Measurements from ENCODE around the gene C3orf70.

Gene C3orf70

GRCh38 chr3:185151101-185151963 is 1.5 kb downstream of the C3orf70 start:
- H3K4me3 ChIP-seq (ENCODE audit: low read length in 2 of 2): peak overlapping the region; percentile 85 to 87
- H3K27me3 ChIP-seq (ENCODE audit: control insufficient read depth in 1 of 2, insufficient read depth in 2 of 2, low read length in 2 of 2): no peaks in the 10 kb centered on the region
- H3K9me3 ChIP-seq (ENCODE audit: control insufficient read depth in 2 of 2, low read length in 2 of 2): no peaks in the 10 kb centered on the region
- no peaks in the 10 kb centered on the region for H3K4me1 ChIP-seq (ENCODE audit: control insufficient read depth, insufficient read depth, low read length)
- H3K9ac ChIP-seq (ENCODE audit: low read length in 2 of 2): peak overlapping the region; percentile 37 to 83
- peak overlapping the region; percentile 77 for H3K27ac ChIP-seq (ENCODE audit: low read length)
- no peaks in the 10 kb centered on the region for H3K36me3 ChIP-seq (ENCODE audit: control insufficient read depth in 2 of 2, insufficient read depth in 2 of 2, low read length in 2 of 2)

DNA sequence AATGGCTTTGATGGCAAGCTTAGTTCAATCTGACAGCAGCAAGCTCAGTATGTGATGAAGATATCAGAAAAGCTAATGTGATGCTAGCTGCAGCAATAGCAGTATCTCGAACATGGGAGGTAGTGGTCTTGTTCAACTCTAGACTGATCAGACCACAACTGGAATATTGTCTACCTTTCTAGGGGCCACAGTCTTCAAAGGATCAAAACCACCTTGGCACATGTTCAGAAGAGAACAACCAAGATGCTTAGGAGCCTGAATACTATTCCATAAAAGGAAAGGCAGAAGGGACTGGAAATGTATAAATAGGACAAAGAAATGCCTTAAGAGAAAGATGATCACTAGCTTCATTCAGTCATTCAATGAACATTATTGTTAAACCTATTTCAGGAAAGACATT is 2.3 kb downstream of the C3orf70 start:
- H3K27ac ChIP-seq (ENCODE audit: low read length): peak overlapping the region; percentile 19
- peak overlapping the region; percentile 85 to 87 for H3K4me3 ChIP-seq (ENCODE audit: low read length in 2 of 2)
- H3K9me3 ChIP-seq (ENCODE audit: control insufficient read depth in 2 of 2, low read length in 2 of 2): no peaks in the 10 kb centered on the region
- H3K9ac ChIP-seq (ENCODE audit: low read length in 2 of 2): peak overlapping the region; percentile 37 to 83
- H3K4me1 ChIP-seq (ENCODE audit: control insufficient read depth, insufficient read depth, low read length): no peaks in the 10 kb centered on the region
- no peaks in the 10 kb centered on the region for H3K27me3 ChIP-seq (ENCODE audit: control insufficient read depth in 1 of 2, insufficient read depth in 2 of 2, low read length in 2 of 2)
- H3K36me3 ChIP-seq (ENCODE audit: control insufficient read depth in 2 of 2, insufficient read depth in 2 of 2, low read length in 2 of 2): no peaks in the 10 kb centered on the region

DNA sequence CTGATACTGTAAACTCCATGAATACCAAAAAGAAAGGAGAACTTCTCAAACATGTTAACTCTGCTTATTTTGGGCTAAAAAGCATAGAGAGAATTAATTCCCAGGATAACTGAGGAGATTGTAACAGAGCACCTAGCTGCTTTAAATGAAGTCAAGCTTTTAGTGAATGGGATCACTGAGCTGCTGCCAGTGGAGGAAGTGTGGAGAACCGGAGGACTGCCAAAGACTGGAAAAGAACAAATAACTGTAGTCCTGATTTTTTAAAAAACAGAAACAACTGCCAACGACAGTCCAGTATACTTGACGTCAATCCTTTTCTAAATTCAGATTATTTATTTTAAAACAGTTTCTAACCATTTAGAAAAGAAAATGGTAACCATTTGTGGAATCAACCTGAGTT is 3.3 kb downstream of the C3orf70 start:
- no peaks in the 10 kb centered on the region for H3K27me3 ChIP-seq (ENCODE audit: control insufficient read depth in 1 of 2, insufficient read depth in 2 of 2, low read length in 2 of 2)
- peak overlapping the region; percentile 16 to 20 for H3K4me3 ChIP-seq (ENCODE audit: low read length in 2 of 2)
- peak overlapping the region; percentile 19 for H3K27ac ChIP-seq (ENCODE audit: low read length)
- peak overlapping the region in 1 of 2 donors; percentile 83 for H3K9ac ChIP-seq (ENCODE audit: low read length in 2 of 2)
- H3K9me3 ChIP-seq (ENCODE audit: control insufficient read depth in 2 of 2, low read length in 2 of 2): no peaks in the 10 kb centered on the region
- no peaks in the 10 kb centered on the region for H3K4me1 ChIP-seq (ENCODE audit: control insufficient read depth, insufficient read depth, low read length)
- H3K36me3 ChIP-seq (ENCODE audit: control insufficient read depth in 2 of 2, insufficient read depth in 2 of 2, low read length in 2 of 2): no peaks in the 10 kb centered on the region

- no peaks in the 10 kb centered on the region for H3K36me3 ChIP-seq (ENCODE audit: control insufficient read depth in 2 of 2, insufficient read depth in 2 of 2, low read length in 2 of 2)
- no peaks in the 10 kb centered on the region for H3K9me3 ChIP-seq (ENCODE audit: control insufficient read depth in 2 of 2, low read length in 2 of 2)
- no peak overlapping the region for H3K9ac ChIP-seq (ENCODE audit: low read length in 2 of 2)
- no peak overlapping the region for H3K4me3 ChIP-seq (ENCODE audit: low read length in 2 of 2)
- H3K27ac ChIP-seq (ENCODE audit: low read length): no peak overlapping the region
- H3K4me1 ChIP-seq (ENCODE audit: control insufficient read depth, insufficient read depth, low read length): no peaks in the 10 kb centered on the region
- no peaks in the 10 kb centered on the region for H3K27me3 ChIP-seq (ENCODE audit: control insufficient read depth in 1 of 2, insufficient read depth in 2 of 2, low read length in 2 of 2)
These were observed 7.3 kb downstream of the C3orf70 start for GRCh38 chr3:185145511-185145910.

DNA sequence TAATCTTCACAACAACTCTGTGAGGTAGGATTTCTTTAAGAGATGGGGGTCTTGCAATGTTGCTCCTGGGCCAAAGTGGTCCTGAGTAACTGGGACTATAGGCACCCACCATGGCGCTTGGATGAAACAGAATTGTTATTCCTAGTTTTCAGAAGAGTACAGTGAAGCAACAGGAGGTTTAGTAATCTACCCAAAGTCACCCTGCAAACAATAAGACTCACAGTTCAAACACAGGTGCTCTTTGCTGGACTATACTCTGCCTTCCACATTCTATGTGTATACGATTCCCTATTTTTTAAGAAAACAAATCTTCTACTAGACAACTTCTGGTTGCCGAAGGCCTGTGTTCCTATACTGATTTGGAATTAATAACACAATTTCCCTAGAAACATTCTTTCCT is 8.1 kb downstream of the C3orf70 start:
- Histone ChIP-seq H3K27ac (ENCODE audit: low read length) (no peak overlapping the region), H3K36me3 (ENCODE audit: control insufficient read depth in 2 of 2, insufficient read depth in 2 of 2, low read length in 2 of 2) (no peaks in the 10 kb centered on the region)

DNA sequence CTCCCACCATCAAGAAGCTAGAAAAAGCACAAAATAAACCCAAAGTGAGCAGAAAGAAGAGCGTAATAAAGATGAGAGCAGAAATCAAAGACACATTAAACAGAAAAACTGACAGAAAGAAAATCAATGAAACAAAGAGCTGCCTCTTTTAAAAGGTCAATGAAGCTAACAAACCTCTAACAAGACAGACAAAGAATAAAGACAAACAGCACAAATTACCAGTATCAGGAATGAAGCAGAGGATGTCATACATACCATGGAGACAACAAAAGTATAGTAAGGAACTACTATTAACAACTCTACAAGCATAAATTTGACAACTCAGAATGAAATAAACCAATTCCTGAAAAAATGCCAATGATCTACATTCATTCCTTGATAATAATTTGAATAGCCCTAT is 15.0 kb downstream of the C3orf70 start:
- no peak overlapping the region for H3K27ac ChIP-seq (ENCODE audit: low read length)
- no peak overlapping the region for H3K9ac ChIP-seq (ENCODE audit: low read length in 2 of 2)
- no peaks in the 10 kb centered on the region for H3K36me3 ChIP-seq (ENCODE audit: control insufficient read depth in 2 of 2, insufficient read depth in 2 of 2, low read length in 2 of 2)
- no peaks in the 10 kb centered on the region for H3K4me1 ChIP-seq (ENCODE audit: control insufficient read depth, insufficient read depth, low read length)
- H3K27me3 ChIP-seq (ENCODE audit: control insufficient read depth in 1 of 2, insufficient read depth in 2 of 2, low read length in 2 of 2): no peaks in the 10 kb centered on the region
- H3K9me3 ChIP-seq (ENCODE audit: control insufficient read depth in 2 of 2, low read length in 2 of 2): no peaks in the 10 kb centered on the region
- H3K4me3 ChIP-seq (ENCODE audit: low read length in 2 of 2): no peak overlapping the region

More for the DNA sequence above, 8.1 kb downstream of the C3orf70 start:
- Histone ChIP-seq H3K4me1 (ENCODE audit: control insufficient read depth, insufficient read depth, low read length) (no peaks in the 10 kb centered on the region), H3K9ac (ENCODE audit: low read length in 2 of 2) (no peak overlapping the region), H3K9me3 (ENCODE audit: control insufficient read depth in 2 of 2, low read length in 2 of 2) (no peaks in the 10 kb centered on the region), H3K27me3 (ENCODE audit: control insufficient read depth in 1 of 2, insufficient read depth in 2 of 2, low read length in 2 of 2) (no peaks in the 10 kb centered on the region), H3K4me3 (ENCODE audit: low read length in 2 of 2) (no peak overlapping the region)

GRCh38 chr3:185134509-185134908 is 18.4 kb downstream of the C3orf70 start:
- no peak overlapping the region for H3K27ac ChIP-seq (ENCODE audit: low read length)
- no peak overlapping the region for H3K9ac ChIP-seq (ENCODE audit: low read length in 2 of 2)
- H3K4me3 ChIP-seq (ENCODE audit: low read length in 2 of 2): no peak overlapping the region
- H3K9me3 ChIP-seq (ENCODE audit: control insufficient read depth in 2 of 2, low read length in 2 of 2): no peaks in the 10 kb centered on the region
- H3K36me3 ChIP-seq (ENCODE audit: control insufficient read depth in 2 of 2, insufficient read depth in 2 of 2, low read length in 2 of 2): no peaks in the 10 kb centered on the region
- H3K4me1 ChIP-seq (ENCODE audit: control insufficient read depth, insufficient read depth, low read length): no peaks in the 10 kb centered on the region
- no peaks in the 10 kb centered on the region for H3K27me3 ChIP-seq (ENCODE audit: control insufficient read depth in 1 of 2, insufficient read depth in 2 of 2, low read length in 2 of 2)

DNA sequence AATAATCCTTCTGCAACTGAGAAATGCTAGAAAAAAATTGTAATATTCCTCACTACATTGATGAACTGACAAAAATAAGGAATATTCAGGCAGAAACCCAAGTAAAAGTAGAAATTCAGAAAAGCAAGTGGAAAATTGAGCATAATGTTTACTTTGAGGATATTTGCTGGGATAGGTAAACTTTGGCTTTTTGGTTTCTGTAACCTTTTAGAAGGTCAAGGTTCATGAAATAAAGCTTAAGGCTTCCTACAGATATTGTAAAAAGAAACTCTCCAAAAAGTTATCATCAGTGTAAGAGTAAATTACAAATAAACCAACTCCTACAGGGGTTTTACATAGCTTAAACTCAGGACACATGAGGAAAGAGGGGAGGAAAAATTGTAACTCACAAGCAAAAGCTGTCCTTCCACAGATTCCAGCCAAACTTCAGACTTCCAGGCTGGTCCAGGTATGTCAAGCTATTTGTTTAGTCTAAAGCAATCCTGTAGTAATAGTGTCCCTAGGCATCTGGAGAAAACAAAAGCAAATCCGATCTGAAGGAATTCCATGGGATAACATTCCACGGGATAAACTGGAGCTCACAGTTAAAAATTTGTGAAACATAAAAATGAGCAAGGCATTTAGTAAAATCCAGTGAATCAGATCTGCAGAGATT is 21.1 kb downstream of the C3orf70 start:
- Histone ChIP-seq H3K9me3 (ENCODE audit: control insufficient read depth in 2 of 2, low read length in 2 of 2) (no peaks in the 10 kb centered on the region), H3K4me3 (ENCODE audit: low read length in 2 of 2) (no peak overlapping the region), H3K9ac (ENCODE audit: low read length in 2 of 2) (no peak overlapping the region), H3K4me1 (ENCODE audit: control insufficient read depth, insufficient read depth, low read length) (no peaks in the 10 kb centered on the region), H3K27me3 (ENCODE audit: control insufficient read depth in 1 of 2, insufficient read depth in 2 of 2, low read length in 2 of 2) (no peaks in the 10 kb centered on the region), H3K27ac (ENCODE audit: low read length) (no peak overlapping the region), H3K36me3 (ENCODE audit: control insufficient read depth in 2 of 2, insufficient read depth in 2 of 2, low read length in 2 of 2) (no peaks in the 10 kb centered on the region)

DNA sequence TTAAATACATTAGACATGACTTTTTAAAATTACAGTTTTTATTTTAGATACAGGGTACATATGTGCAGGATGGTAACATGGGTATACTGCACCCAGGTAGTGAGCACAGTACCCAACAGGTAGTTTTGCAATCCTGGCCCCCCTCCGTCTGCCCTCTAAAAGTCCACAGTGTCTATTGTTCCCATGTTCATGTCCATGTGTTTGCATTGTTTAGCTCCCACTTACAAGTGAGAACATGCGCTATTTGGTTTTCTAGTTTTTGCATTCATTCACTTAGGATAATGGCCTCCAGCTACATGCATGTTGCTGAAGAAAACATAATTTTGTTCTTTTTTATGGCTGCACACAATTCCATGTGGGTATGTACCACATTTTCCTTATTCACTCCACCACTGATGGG is 23.8 kb downstream of the C3orf70 start:
- Histone ChIP-seq H3K9ac (ENCODE audit: low read length in 2 of 2) (no peak overlapping the region), H3K9me3 (ENCODE audit: control insufficient read depth in 2 of 2, low read length in 2 of 2) (no peaks in the 10 kb centered on the region), H3K36me3 (ENCODE audit: control insufficient read depth in 2 of 2, insufficient read depth in 2 of 2, low read length in 2 of 2) (no peaks in the 10 kb centered on the region), H3K4me3 (ENCODE audit: low read length in 2 of 2) (no peak overlapping the region), H3K4me1 (ENCODE audit: control insufficient read depth, insufficient read depth, low read length) (no peaks in the 10 kb centered on the region), H3K27ac (ENCODE audit: low read length) (no peak overlapping the region), H3K27me3 (ENCODE audit: control insufficient read depth in 1 of 2, insufficient read depth in 2 of 2, low read length in 2 of 2) (no peaks in the 10 kb centered on the region)

DNA sequence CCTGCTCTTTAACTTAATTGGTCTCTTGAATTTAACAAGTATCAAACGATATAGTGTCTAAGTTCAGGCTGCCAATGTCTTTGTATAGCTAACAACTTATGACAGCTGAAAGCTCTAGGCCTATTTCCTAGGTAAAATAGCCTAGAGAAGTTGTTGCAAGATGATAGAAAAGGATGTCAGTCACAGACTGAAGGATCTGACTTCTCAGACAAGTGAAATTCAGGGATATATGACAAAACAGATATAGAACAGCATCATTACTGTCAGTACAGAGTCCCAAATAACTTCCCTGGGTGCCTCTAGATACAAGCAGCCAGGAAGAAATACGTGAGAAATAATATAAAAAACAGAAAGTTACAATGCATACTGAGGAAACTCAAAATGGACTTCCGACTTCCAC is 26.7 kb downstream of the C3orf70 start:
- Histone ChIP-seq H3K4me3 (ENCODE audit: low read length in 2 of 2) (no peak overlapping the region), H3K4me1 (ENCODE audit: control insufficient read depth, insufficient read depth, low read length) (no peaks in the 10 kb centered on the region), H3K9me3 (ENCODE audit: control insufficient read depth in 2 of 2, low read length in 2 of 2) (no peaks in the 10 kb centered on the region), H3K36me3 (ENCODE audit: control insufficient read depth in 2 of 2, insufficient read depth in 2 of 2, low read length in 2 of 2) (no peaks in the 10 kb centered on the region), H3K27ac (ENCODE audit: low read length) (no peak overlapping the region), H3K9ac (ENCODE audit: low read length in 2 of 2) (no peak overlapping the region), H3K27me3 (ENCODE audit: control insufficient read depth in 1 of 2, insufficient read depth in 2 of 2, low read length in 2 of 2) (no peaks in the 10 kb centered on the region)

GRCh38 chr3:185120126-185120525 is 32.7 kb downstream of the C3orf70 start:
- Histone ChIP-seq H3K9me3 (ENCODE audit: control insufficient read depth in 2 of 2, low read length in 2 of 2) (no peaks in the 10 kb centered on the region), H3K36me3 (ENCODE audit: control insufficient read depth in 2 of 2, insufficient read depth in 2 of 2, low read length in 2 of 2) (no peaks in the 10 kb centered on the region), H3K9ac (ENCODE audit: low read length in 2 of 2) (no peak overlapping the region), H3K4me3 (ENCODE audit: low read length in 2 of 2) (no peak overlapping the region), H3K4me1 (ENCODE audit: control insufficient read depth, insufficient read depth, low read length) (peaks cover 4% of the 10 kb centered on the region), H3K27ac (ENCODE audit: low read length) (no peak overlapping the region), H3K27me3 (ENCODE audit: control insufficient read depth in 1 of 2, insufficient read depth in 2 of 2, low read length in 2 of 2) (no peaks in the 10 kb centered on the region)
